Caco-2 (cell line): ENCODE results near the gene GRB10. TPM values are rescaled to one million over a fixed set of nuclear protein-coding genes. Genes with fewer than 3 reads are reported as not detected.

Experiments used
- BruUV-seq: library from RNA; stranded (reverse); fragments of 400-500 nt; replicated peaks from 2 replicates; lab custom pipeline; 2021; lab: Mats Ljungman, UMichigan
- CTCF ChIA-PET: fragments of 300-600 bp; sonication (Branson Sonifier 250); formaldehyde crosslinking; loops from one replicate; lab custom pipeline; 2022; ENCODE audit warnings: antibody characterized with exemption; lab: Charles Lee
- POLR2A ChIA-PET: fragments of 300-600 bp; sonication (Branson Sonifier 250); formaldehyde crosslinking; loops from one replicate; lab custom pipeline; 2022; ENCODE audit warnings: antibody characterized with exemption; lab: Charles Lee
- DNase-seq, 2 experiments: peaks; one replicate each; pipeline versions ENCODE4 v3.0.0 to v3.0.0-alpha.2; 2020 to 2022
- H3K27me3 ChIP-seq: replicated peaks from 2 replicates; pipeline ENCODE4 v1.6.0; 2011; ENCODE audit warnings: low read length; ENCODE audit not compliant: control insufficient read depth, insufficient read depth
- H3K36me3 ChIP-seq: 2 replicates; pipeline ENCODE4 v1.5.1; 2011; ENCODE audit warnings: low read length; ENCODE audit not compliant: control insufficient read depth, insufficient read depth
- H3K4me1 ChIP-seq: fragments of 250-450 bp; sonication (Bioruptor Pico); 2 replicates; pipeline ENCODE4 v1.5.1; 2020; ENCODE audit warnings: mild to moderate bottlenecking
- H3K4me3 ChIP-seq: 2 replicates; pipeline ENCODE4 v1.5.1; 2011; ENCODE audit warnings: low read depth, mild to moderate bottlenecking, control low read depth, low read length
- H3K9me3 ChIP-seq: fragments of 250-450 bp; sonication (Bioruptor Pico); 2 replicates; pipeline ENCODE4 v1.5.1; 2020; ENCODE audit warnings: mild to moderate bottlenecking, moderate library complexity
- H3K27ac Mint-ChIP-seq: one replicate; pipeline ENCODE4 v1.8.0; 2022; ENCODE audit warnings: mixed read lengths; ENCODE audit not compliant: unreplicated experiment
- H3K27me3 Mint-ChIP-seq: one replicate; pipeline ENCODE4 v1.8.0; 2022; ENCODE audit warnings: mixed read lengths; ENCODE audit not compliant: insufficient read depth, unreplicated experiment
- H3K36me3 Mint-ChIP-seq: one replicate; pipeline ENCODE4 v1.8.0; 2022; ENCODE audit warnings: mild to moderate bottlenecking, mixed read lengths; ENCODE audit not compliant: insufficient read depth, unreplicated experiment
- H3K4me1 Mint-ChIP-seq: one replicate; pipeline ENCODE4 v1.8.0; 2022; ENCODE audit warnings: low read depth, mixed read lengths; ENCODE audit not compliant: unreplicated experiment
- H3K4me3 Mint-ChIP-seq: one replicate; pipeline ENCODE4 v1.8.0; 2022; ENCODE audit warnings: mild to moderate bottlenecking, moderate library complexity, mixed read lengths; ENCODE audit not compliant: unreplicated experiment
- H3K9me3 Mint-ChIP-seq: one replicate; pipeline ENCODE4 v1.8.0; 2022; ENCODE audit warnings: mixed read lengths; ENCODE audit not compliant: unreplicated experiment
- CTCF ChIP-seq, 2 experiments: fragments of 200-600 bp in 1 of 2; IDR thresholded peaks; 1 replicate in 1 of 2; 2 replicates in 1 of 2; pipeline versions ENCODE4 v1.5.1 to v1.8.0; 2011 to 2022; ENCODE audit warnings: antibody characterized with exemption in 1 of 2, control low read depth in 1 of 2, inconsistent platforms in 1 of 2, low read depth in 1 of 2, low read length in 1 of 2, mild to moderate bottlenecking in 1 of 2, moderate library complexity in 1 of 2; ENCODE audit not compliant: insufficient read depth in 1 of 2, severe bottlenecking in 1 of 2, unreplicated experiment in 1 of 2
- intact Hi-C: fragments of 100-400 bp; cut with micrococcal nuclease; formaldehyde crosslinking; loops from one replicate; pipeline ENCODE4 v1.10.0; 2022; ENCODE audit not compliant: unreplicated experiment
- total RNA-seq: library from RNA; stranded (reverse); gene quantifications from 2 replicates; pipeline ENCODE4 v1.2.3, GENCODE V29; 2022

The GRB10 gene
- total RNA-seq, 1 experiment from 2014 or later: 79.3 TPM

DNA sequence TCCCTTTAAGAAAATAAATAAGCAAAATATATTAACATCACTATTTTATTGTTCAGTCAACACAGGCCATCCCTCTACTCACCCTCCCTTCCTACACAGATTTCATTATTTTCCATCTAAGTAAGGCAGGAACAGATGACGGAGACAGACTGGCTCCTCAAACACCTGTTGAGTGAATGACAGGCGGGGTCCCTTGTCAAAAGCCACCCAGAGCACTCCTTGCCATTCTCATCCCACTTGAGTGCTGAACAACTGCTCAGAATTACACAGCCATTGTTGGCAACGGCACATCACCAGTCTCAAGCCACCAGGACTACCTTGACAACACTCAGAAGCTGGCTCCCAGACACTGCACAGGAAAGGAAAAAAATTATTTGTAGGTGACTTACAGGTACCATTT, 3.3 kb downstream of the GRB10 start:
- H3K9me3 Mint-ChIP-seq: no peaks in the 10 kb centered on the region
- no peak for DNase-seq
- H3K4me3 Mint-ChIP-seq: no peak overlapping the region
- ChIA-PET POLR2A (no interaction called here), CTCF (no interaction called here)
- intact Hi-C loops: no loop called here
- TF ChIP-seq CTCF (IDR thresholded peaks at IDR 0.05; ENCODE audit: insufficient read depth in 1 of 2, low read depth in 1 of 2, low read length in 1 of 2, severe bottlenecking in 1 of 2, unreplicated experiment in 1 of 2): no peak
- H3K4me1 ChIP-seq: peaks cover 41% of the 10 kb centered on the region
- H3K27ac Mint-ChIP-seq: no peak overlapping the region
- no peaks in the 10 kb centered on the region for H3K36me3 ChIP-seq
- no peaks in the 10 kb centered on the region for H3K27me3 ChIP-seq
- H3K27me3 Mint-ChIP-seq: no peaks in the 10 kb centered on the region
- H3K4me3 ChIP-seq: no peak overlapping the region
- peaks cover 49% of the 10 kb centered on the region for H3K4me1 Mint-ChIP-seq
- H3K36me3 Mint-ChIP-seq: peaks cover 19% of the 10 kb centered on the region
- H3K9me3 ChIP-seq: no peaks in the 10 kb centered on the region; the same call in 1 of the 2 replicates
- no TSS peak for BruUV-seq

DNA sequence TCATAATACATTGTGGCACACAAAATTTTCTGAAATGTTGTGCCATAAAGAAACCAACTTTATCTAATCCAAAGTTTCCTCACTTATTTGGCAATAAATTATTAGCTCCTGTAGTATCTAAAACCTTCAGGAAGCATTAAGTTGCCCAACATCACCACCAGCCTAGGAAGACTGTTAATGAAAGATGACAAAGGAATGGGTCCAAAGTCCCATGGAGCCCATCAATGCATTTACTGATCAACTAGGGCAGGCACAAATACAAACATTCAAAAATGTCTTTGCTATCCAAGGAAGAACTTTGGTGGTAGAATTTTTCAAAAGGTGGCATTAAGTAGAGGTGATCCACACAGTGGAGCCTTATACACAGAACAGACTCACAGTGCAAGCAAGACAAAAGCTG, 4.5 kb downstream of the GRB10 start:
- Mint-ChIP-seq H3K36me3 (peaks cover 19% of the 10 kb centered on the region), H3K27ac (no peak overlapping the region), H3K4me1 (peaks cover 49% of the 10 kb centered on the region), H3K9me3 (no peaks in the 10 kb centered on the region), H3K4me3 (no peak overlapping the region), H3K27me3 (no peaks in the 10 kb centered on the region)
- Histone ChIP-seq H3K4me1 (peaks cover 41% of the 10 kb centered on the region), H3K27me3 (no peaks in the 10 kb centered on the region), H3K4me3 (no peak overlapping the region), H3K9me3 (no peaks in the 10 kb centered on the region; the same call in 1 of the 2 replicates), H3K36me3 (no peaks in the 10 kb centered on the region)
- ChIA-PET POLR2A (no interaction called here), CTCF (interaction anchor here (0.6 kb wide), 1 partner anchor 363 kb away, joined by 4 read pairs; no protein-coding TSS in a partner anchor)
- no TSS peak for BruUV-seq
- DNase-seq: no peak
- intact Hi-C loops: no loop called here
- TF ChIP-seq CTCF (IDR thresholded peaks at IDR 0.05; ENCODE audit: insufficient read depth in 1 of 2, low read depth in 1 of 2, low read length in 1 of 2, severe bottlenecking in 1 of 2, unreplicated experiment in 1 of 2): no peak

- H3K36me3 ChIP-seq: no peaks in the 10 kb centered on the region
- Mint-ChIP-seq H3K27me3 (no peaks in the 10 kb centered on the region), H3K9me3 (no peaks in the 10 kb centered on the region), H3K36me3 (peaks cover 28% of the 10 kb centered on the region), H3K4me3 (no peak overlapping the region), H3K27ac (no peak overlapping the region), H3K4me1 (peaks cover 57% of the 10 kb centered on the region)
- POLR2A ChIA-PET: no interaction called here
- intact Hi-C loops: no loop called here
- H3K4me1 ChIP-seq: peaks cover 46% of the 10 kb centered on the region
- no peak for TF ChIP-seq CTCF (IDR thresholded peaks at IDR 0.05; ENCODE audit: insufficient read depth in 1 of 2, low read depth in 1 of 2, low read length in 1 of 2, severe bottlenecking in 1 of 2, unreplicated experiment in 1 of 2)
- no TSS peak for BruUV-seq
- H3K27me3 ChIP-seq: no peaks in the 10 kb centered on the region
- DNase-seq: no peak
- CTCF ChIA-PET: no interaction called here
- no peak overlapping the region for H3K4me3 ChIP-seq
- H3K9me3 ChIP-seq: no peaks in the 10 kb centered on the region; the same call in 1 of the 2 replicates
Observed at GRCh38 chr7:50775836-50776235, 6.9 kb downstream of the GRB10 start.
